Breast epithelium (tissue), 3 donors: ENCODE data around the gene HTRA3.

Experiments
- CTCF ChIP-seq, 3 donors: fragments of 450-650 bp; IDR thresholded peaks; one replicate each; pipeline ENCODE4 v1.5.1; 2016 to 2017; ENCODE audit warnings: antibody characterized with exemption in 3 of 3, mild to moderate bottlenecking in 3 of 3, moderate library complexity in 3 of 3
- POLR2AphosphoS5 ChIP-seq, 3 donors: sonication (generic); formaldehyde crosslinking; IDR thresholded peaks; one replicate each; pipeline ENCODE4 v1.6.1; 2017; ENCODE audit warnings: antibody characterized with exemption in 3 of 3

- TF ChIP-seq POLR2AphosphoS5 (IDR thresholded peaks at IDR 0.05) (no peak), CTCF (IDR thresholded peaks at IDR 0.05) (no peak)
Observed at GRCh38 chr4:8230891-8231290, 38.7 kb upstream of the HTRA3 start.
